Subcutaneous adipose tissue (tissue), 4 donors: ENCODE results near the gene PBX3. TPM values are rescaled to one million over a fixed set of nuclear protein-coding genes. Genes with fewer than 3 reads are reported as not detected.

Source experiments
- CTCF ChIP-seq: fragments of 450-650 bp; IDR thresholded peaks from one replicate; pipeline ENCODE4 v1.5.1; 2016; ENCODE audit warnings: low read depth, mild to moderate bottlenecking, control low read depth, antibody characterized with exemption, moderate library complexity
- total RNA-seq, 4 donors: library from RNA; depleted of rRNA; stranded (reverse); fragments of >200 nt; gene quantifications; one replicate each; pipeline ENCODE4 v1.1.0, GENCODE V29; 2016

Gene PBX3
- total RNA-seq, 4 donors from 2014 or later = 29.7 to 44.9 (median 35.4) TPM

GRCh38 chr9:125959951-125960619 is 212.9 kb downstream of the PBX3 start:
- no peak for TF ChIP-seq CTCF

- no peak for TF ChIP-seq CTCF
Measured at GRCh38 chr9:125960626-125961025, 213.5 kb downstream of the PBX3 start.

GRCh38 chr9:125961072-125961471 is 213.9 kb downstream of the PBX3 start:
- no peak for TF ChIP-seq CTCF

GRCh38 chr9:125963932-125964331 is 216.8 kb downstream of the PBX3 start:
- no peak for TF ChIP-seq CTCF

GRCh38 chr9:125964702-125965225 is 217.6 kb downstream of the PBX3 start:
- TF ChIP-seq CTCF = no peak

GRCh38 chr9:125965477-125965876 is 218.3 kb downstream of the PBX3 start:
- no peak for TF ChIP-seq CTCF

- TF ChIP-seq CTCF = no peak
Measured at GRCh38 chr9:125966466-125966865, 219.3 kb downstream of the PBX3 start.
